Jurkat, Clone E6-1 (cell line): ENCODE data around the gene IGLON5.

Experiments used
- DNase-seq: peaks from one replicate; pipeline ENCODE4 v3.0.0-alpha.2; 2011; ENCODE audit warnings: low read depth, low spot score
- H3K4me3 ChIP-seq: 2 replicates; pipeline ENCODE4 v1.5.1; 2011; ENCODE audit warnings: mild to moderate bottlenecking, low read length, control low read depth, moderate library complexity

Gene IGLON5

DNA sequence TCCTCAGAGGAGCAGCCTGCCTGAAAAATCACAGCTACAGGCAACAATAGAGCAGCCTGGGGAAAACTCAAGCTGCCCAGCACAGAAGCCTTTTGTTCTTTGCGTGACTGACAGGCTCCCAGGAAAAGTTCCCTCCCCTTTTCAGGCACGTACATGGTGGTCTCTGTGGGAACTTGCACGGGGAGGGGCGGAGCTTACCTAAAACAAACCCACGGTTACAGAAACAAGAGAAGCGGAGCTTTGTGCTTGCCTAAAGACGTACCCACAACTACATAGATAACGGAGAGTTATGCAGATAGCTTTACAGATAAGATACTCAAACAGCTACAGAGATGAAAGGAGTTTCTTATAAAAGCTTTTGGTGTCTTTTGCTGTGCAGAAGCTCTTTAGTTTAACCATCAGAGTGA lies 43.3 kb downstream of the IGLON5 start:
- H3K4me3 ChIP-seq = peak overlapping the region; percentile 15
- DNase-seq = peak; percentile 99

DNA sequence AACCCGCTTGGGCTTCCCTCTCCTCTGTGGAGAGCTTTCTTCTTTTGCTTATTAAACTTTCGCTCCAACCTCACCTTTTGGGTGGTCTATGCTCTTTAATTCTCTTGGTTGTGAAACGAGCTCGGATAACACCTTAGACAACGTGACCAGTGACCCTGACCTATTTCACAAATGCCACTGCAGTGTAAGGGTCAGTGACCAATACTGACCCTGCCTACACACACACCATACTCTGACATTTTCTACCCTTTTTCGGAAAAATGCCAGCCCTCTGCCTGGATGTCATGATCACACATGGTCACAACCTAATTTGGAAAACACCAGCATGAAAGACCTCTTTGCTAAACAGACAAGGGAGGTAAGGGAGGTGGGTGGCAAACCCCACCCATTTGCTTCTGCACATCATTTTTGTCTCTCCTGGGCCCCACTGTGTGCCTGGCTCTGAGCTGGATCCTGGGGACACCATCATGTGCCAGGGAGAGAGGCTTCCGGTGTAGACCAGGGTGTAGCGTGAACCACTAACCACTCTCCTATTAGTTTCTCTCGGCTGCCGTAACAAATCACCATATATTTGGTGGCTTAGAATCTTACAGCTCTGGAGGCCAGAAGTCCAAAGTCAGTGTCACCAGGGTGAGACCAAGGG lies 44.8 kb downstream of the IGLON5 start:
- no peak for DNase-seq
- no peak overlapping the region for H3K4me3 ChIP-seq

DNA sequence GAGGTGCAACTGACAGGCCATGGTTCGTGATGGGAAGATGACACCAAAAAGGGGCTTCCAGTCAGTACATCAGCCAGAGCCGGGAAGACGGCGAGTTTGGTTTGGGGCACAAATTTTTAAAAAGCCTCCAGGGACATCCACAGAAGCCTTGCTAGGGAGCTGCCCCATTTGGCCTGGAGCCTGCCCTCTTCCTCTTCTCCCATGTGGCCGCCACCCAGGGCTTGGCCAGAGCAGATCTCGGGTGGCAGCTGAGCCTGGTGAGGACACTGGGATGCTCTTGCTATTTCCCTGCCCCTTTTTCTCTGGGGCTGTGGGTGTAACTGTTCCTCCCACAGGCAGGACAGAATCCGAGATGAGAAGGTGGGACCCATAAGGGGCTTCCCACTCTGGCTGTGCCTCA lies 46.5 kb downstream of the IGLON5 start:
- no peak overlapping the region for H3K4me3 ChIP-seq
- DNase-seq = no peak

DNA sequence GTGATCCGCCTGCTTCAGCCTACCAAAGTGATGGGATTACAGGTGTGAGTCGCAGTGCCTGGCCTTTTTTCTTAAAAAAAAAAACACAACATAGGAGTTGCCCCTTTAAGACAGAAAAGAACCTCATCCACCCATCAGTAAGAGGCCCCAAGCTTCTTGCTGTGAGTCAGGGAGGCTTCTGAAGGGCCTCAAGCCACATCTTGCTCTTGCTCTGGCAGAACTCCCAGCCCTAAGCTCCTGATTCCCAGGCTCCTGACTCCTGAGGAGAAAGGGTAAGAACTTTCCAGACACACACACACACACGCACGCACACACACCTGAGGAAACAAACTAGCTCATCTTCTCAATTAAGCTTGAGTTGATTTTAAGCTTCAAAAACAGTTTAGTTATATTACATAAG lies 47.9 kb downstream of the IGLON5 start:
- DNase-seq = no peak
- H3K4me3 ChIP-seq = no peak overlapping the region

DNA sequence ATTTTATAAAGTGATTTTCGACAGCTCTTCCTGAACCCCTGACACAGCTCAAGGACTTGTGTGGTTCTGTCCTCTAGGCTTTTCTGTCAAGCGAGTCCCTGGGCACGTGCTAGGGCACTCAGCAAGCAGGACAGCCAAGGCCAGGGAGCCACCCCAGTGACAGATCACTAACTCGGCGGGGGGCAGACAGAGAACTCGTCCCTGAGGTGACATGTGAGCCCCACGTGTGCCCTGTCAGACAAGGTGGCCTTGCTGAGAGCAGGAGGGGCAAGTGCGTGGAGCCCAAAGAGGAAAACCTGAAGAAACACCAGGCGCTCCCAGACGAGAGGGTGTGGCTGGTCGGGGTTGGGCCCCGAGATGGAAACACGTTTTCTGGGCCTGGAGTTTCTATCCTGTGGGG lies 49.8 kb downstream of the IGLON5 start:
- no peak overlapping the region for H3K4me3 ChIP-seq
- no peak for DNase-seq

DNA sequence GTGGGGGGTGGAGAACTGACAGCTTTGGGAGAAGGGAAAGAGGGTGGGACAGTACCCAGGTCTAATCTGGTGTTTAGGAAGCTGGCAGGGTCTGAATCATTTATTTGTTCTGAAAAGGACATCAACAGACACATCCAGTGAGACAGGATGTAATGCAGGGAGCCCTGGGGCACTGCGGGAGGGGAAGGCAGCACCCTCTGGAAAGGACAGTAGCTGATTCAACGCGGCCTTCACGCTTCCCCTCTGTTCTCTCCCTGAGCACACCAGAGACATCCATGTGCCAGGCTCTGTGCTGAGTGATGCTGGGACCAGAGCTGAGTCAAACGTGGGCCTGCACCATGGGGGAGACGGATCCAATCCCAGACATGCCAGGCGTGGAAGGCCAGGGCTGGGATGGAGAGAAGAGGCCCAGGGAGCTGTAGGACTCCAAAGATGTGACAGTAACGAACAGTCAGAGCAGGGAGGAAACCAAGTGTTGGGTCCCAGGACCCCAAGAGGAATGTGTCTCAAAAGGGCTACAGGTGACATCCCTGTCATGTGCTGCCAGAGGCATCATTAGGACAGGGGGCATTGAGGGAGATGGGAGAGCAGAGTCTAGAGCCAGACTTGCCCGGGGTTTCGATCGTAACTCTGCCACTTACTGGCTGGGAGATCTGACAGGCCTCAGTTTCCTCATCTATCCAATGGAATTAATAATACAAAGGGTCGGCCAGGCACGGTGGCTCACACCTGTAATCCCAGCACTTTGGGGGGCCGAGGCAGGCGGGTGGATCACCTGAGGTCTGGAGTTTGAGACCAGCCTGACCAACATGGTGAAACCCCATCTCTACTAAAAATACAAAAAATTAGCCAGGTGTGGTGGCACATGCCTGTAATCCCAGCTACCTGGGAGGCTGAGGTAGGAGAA lies 53.0 kb downstream of the IGLON5 start:
- no peak for DNase-seq
- H3K4me3 ChIP-seq = no peak overlapping the region

DNA sequence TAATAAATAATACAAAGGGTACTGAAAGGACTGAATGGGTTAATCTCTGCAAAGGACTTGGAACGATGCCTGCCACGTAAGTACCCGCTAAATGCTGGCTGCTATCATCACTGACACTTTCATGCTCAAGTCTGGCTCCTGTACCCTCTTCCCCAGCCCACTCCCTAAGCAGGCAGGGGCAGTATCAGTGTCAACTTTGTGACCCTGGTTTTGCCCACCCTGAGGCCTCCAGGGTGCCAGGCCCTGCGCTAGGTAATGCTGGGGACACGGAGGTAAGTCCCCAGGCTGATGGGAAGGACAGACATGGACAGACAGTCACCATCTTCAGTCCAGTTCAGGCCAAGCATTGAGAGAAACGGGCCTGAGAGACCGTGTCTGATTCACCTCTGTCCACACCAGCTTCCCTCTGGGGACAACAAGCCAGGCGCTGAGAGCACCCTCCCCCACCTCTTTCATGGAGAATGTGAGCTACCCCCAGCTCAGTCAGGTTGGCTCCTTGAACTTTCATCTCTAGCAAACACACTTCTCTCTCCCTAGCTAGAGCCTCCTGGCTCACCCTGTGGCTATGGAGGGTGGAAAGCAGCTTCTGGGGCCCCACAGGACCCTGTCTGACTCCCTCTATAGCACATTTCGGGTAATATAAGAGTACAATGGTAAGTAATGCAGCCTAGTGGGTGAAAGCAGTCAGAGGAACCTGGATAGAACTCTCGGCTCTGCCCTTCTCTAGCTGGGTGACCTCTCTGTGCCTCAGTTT lies 53.9 kb downstream of the IGLON5 start:
- DNase-seq = no peak

DNA sequence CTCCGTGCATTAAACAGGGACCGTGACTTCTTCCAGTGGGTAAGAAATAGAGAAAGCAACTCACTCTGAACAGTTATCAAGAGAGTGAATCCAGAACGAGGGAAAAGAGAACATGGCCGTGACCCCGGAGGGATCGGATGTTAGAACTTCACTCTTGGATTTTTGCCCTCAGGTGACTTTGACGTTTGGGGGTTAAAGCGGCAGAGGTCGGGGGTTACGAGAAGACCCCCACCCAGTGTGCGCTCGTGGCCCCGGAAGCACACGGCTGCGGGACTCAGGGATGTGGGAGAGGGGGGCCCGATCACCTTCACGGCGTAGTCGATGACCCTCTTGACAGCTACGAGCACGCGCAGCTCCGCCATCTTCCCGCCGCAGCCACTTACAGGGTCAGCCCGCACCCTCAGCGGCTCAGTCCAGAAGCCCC lies 54.5 kb downstream of the IGLON5 start, which contains the start of gene ETFB:
ETFB (minus strand) TSS at position 424 of the 424 bp plus-strand sequence; CDS start at position 362, 62 bp downstream.
- no peak for DNase-seq

More for the DNA sequence above, 53.9 kb downstream of the IGLON5 start:
- peak overlapping the region; percentile 65 for H3K4me3 ChIP-seq

DNA sequence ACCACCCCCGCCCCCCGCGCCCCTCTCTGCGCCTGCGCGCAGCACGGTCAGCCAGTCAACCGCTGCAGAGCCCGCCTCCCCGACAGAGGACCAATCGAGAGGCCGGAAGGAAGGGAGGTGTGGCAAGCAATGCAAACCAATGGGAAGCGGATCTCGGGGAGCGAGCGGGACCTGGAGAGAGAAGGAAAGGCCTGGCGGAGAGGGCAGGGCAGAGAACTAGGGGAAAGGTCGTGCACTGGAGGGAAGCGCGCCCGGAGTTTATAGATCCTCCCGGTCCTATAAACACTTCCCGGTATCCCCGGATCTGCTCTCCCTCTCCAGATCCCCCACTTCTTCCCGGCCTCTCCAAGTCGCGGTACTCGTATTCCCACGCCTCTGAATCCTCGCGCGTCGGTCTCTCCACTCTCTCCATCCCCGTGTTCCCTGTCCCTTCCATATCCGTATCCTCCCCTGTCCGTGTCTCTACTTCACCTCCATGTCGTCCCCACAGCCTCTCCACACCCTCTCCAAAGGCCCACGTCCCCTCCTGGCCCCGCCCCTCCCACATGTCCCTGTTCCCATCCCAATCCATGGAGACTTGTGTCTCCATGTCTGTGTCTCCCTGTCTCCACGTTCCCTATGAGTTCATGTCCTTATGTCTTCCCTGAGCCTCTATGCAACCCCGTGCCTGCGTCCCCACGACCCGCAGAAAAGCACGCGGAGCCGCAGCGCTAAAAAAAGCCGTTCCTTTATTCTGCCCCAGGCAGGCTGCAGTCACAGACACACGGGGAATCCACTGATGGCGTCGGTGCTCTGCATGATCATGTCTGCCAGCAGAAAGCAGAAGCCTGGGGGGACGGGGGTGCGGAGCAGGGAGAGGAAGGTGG lies 55.2 kb downstream of the IGLON5 start:
- peak overlapping the region; percentile 65 for H3K4me3 ChIP-seq
- peak; percentile 97 for DNase-seq

More for the DNA sequence above, 54.5 kb downstream of the IGLON5 start, which contains the start of gene ETFB:
- peak within 1 kb of the TSS; percentile 65 for H3K4me3 ChIP-seq

DNA sequence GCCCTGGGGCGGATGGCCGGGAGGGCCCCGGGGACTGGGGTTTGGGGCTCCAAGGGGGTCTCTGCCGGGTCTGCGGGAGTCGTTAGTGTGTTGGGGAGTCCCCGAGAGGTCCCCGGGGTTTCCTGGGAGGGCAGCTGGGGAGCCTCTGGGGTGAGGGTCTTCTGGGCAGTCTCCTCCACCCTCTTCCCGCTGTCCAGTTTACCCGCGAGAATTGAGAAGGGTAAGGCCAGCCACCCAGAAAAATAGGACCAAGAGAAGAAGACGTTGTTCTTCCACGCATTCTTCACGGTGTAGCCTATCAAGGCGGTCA lies 55.8 kb downstream of the IGLON5 start:
- no peak for DNase-seq
- peak overlapping the region; percentile 65 for H3K4me3 ChIP-seq

DNA sequence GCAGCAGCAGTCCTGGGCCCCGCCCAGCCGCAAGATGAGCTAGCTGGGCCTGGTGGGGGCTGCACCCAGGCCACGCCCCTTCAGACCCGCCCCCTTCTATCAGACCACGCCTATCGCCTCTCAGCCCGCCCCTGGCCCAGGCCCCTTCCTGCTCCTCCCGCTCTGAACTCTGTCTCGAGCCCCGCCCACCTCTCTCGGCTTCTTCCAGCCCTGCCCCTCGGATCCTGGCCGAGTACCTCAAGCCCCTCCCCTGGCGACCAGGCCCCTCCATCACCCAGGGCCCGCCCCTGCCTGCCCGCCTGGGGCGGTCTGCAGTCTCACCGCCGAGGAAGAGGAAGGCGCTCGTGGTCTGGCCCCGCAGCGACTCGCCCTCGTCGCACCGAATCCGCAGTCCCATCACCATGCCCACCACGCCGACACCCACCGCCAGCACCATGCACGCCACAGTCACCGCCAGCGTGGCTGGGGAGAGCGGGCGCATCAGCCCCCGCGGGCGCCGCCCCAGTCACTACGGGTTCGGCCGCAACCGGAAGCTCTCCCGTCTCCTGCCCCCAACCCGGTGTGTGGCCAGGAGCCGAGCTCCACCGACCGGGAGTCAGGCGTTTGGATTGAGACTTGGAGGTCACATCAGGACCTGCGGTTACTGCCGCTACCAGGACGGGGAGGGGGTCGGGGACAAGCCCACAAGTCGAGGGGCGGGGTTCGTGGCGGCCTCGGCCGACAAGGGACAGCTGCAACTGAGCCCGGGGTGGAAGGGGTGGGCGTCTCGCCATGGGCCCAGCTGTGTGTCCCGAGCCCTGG lies 56.3 kb downstream of the IGLON5 start:
- peak overlapping the region; percentile 65 for H3K4me3 ChIP-seq
- DNase-seq = peak; percentile 95

DNA sequence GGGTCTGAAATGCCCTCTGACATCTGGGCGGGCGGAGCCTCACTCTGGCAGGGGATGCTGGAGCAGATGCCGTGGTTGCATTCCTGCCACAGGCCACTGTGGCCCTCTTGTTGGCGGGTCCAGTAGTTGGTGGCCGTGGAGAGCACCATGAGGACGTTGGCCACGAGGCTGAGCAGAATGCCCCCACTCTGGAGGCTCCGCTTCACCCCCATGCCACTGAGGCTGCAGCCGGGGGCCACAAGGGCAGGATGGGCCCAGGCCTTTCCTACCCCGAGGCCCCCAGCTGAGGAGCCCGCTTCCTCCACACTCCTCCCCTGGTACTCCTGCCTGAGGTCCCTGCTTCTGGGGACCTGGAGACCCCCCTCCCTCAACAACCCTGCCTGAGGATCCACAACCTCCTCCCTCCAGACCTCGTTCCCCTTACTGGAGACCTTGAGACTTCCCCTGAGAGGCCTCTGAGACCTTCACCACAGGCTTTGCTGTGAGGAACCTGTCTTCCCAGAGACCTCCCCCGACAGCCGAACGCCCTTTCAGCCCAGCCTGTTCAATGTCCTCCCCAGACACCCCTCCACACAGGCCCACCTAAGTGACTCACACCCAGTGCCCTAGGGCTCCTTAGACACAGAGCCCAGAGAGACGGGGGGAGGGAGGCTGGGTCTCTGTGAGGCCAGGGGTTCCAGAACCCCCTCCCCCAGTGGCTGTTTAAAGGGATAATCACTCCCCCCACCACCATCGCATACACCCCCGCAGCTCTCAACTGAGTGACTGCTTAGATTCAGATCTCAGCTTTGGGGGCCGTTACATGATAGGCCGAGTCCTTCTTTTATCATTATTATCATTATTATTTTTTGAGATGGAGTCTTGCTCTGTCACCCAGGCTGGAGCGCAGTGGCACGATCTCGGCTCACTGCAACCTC lies 57.2 kb downstream of the IGLON5 start, which contains the start of gene CLDND2:
CLDND2 (minus strand) TSS at position 638 of the 917 bp plus-strand sequence; CDS start at position 212, 426 bp downstream.
- DNase-seq = no peak
- H3K4me3 ChIP-seq = peak within 1 kb of the TSS; percentile 65

DNA sequence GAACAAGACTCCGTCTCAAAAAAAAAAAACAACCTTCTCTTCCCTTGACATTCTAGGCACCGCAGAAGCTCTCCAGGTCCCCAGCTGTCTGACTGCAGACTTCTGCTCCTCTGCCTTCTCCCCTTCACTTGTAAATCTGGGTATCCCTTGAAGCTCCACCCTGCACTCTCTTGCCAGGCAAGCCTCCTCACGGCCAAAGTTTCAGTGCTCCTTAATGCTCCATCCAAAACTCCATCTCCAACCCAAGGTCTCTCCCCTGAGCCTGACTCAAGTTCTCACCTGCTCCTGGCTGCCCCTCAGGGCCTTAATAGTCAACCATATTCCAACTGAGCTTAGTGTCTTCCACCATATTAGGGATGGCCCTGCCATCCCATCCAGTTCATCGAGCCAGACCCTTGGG lies 58.8 kb downstream of the IGLON5 start:
- DNase-seq = no peak
- H3K4me3 ChIP-seq = no peak overlapping the region

DNA sequence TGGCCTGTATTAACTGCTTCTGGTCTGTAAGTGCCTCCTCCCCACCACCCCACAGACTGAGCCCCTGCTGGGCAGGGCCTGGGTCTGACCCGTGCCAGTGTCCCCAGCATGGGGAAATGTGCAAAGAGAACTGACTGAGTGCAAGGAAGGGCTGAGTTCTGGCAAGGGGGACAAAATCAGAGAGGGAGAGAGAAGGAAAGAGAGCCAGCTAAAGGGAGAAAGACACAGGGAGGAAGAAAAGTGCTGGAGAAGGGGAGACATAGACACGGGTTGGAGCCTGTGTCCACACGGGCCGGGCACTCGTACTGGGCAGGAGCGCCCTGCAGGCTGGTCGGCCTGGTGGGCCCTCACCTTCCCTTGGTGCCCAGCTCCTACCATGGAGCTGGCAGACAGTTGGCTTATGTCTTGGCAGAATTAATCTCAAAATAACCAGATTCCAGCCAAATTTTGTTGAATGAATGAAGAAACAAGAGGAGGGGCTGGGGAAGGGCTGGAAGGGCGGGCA lies 59.8 kb downstream of the IGLON5 start:
- H3K4me3 ChIP-seq = no peak overlapping the region
- no peak for DNase-seq

DNA sequence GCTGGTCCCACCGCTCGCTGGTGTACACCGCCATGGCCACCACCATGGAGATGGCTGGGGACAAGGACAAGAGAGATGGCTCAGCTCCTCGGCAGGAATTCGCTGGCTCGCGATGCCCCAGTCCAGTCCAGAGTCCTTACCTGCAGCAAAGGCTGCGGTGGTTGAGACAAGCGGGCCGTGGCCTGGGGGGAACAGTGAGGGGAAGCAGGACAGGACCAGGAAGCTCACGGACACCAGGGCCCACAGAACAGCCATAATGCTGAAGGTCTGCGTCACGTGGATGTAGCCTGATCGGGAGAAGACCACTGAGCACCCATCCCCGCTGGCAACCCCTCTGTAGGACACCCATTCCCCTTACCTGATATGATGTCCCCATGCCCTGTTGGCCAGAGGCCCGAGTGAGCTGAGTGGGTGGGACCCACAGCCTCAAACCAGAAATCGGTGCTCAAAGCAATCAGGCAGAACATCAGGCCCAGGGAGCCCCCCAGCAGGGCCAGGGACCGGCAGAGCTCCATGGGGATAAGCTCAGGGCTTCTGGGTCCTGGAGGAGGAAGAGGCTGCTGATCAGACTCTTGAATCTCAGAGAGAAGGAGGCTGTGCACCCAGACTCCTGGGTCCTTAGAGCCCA lies 60.7 kb downstream of the IGLON5 start:
- peak overlapping the region; percentile 27 for H3K4me3 ChIP-seq
- DNase-seq = no peak
